Mucosa of rectum (tissue), 2 donors: ENCODE results near the gene FGFR4.

Experiments used
- H3K27ac ChIP-seq, 2 donors: one replicate each; pipeline ENCODE4 v1.7.0; 2013; ENCODE audit warnings: inconsistent platforms in 2 of 2, low read depth in 2 of 2, low read length in 2 of 2
- H3K27me3 ChIP-seq, 2 donors: one replicate each; pipeline ENCODE4 v1.7.0; 2013; ENCODE audit warnings: low read length in 2 of 2; ENCODE audit not compliant: control insufficient read depth in 2 of 2, insufficient read depth in 2 of 2
- H3K36me3 ChIP-seq, 2 donors: one replicate each; pipeline ENCODE4 v1.7.0; 2013; ENCODE audit warnings: low read length in 2 of 2; ENCODE audit not compliant: control insufficient read depth in 2 of 2, insufficient read depth in 2 of 2
- H3K4me1 ChIP-seq, 2 donors: one replicate each; pipeline ENCODE4 v1.7.0; 2013; ENCODE audit warnings: low read length in 2 of 2, mild to moderate bottlenecking in 1 of 2; ENCODE audit not compliant: control insufficient read depth in 2 of 2, insufficient read depth in 2 of 2
- H3K4me3 ChIP-seq, 2 donors: one replicate each; pipeline ENCODE4 v1.7.0; 2013; ENCODE audit warnings: low read length in 2 of 2
- H3K9ac ChIP-seq, 2 donors: one replicate each; pipeline ENCODE4 v1.7.0; 2013; ENCODE audit warnings: low read length in 2 of 2, low read depth in 1 of 2, mild to moderate bottlenecking in 1 of 2
- H3K9me3 ChIP-seq, 2 donors: one replicate each; pipeline ENCODE4 v1.7.0; 2013; ENCODE audit warnings: low read length in 2 of 2; ENCODE audit not compliant: control insufficient read depth in 2 of 2
- donor health status: healthy.
- donor health status: Normal muscosa, but diverticular disease.

The FGFR4 gene

DNA sequence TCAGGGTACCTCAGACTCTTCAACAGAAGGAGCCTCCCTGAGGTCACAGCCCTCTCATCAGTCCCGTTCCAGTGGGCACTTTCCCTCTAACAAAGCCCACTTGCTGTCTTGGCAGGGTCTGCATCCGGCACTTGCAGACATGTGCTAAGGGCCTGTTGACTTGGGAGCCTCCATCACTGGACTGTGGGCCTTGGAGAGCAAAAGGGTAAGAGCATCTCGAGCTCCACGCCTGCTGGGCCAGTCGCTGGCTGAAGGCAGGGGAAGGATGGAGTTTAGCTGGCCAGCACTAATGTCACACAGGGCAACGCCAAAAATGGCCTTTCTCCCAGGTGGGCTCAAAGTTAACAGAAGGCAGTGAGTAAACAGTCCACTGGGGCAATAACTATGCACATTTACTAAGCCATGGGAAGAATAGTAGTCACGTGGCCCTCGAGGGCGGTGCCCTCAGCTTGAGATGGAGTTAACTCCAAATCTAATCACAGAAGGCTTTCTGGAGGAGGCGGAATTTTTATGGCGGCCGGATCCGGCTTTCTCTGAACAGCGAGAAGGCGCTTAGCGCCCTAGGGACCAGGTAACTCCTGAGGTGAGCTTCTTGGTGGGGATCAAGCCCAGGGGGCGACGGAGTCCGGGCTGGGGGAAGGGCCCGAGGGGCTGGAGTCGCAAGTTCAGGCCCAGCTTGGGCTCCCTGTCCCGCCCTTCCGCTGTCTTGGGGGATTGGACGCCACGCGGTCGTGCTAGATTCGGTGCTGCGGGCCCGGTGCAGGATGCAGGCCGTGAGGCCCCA lies 44.8 kb downstream of the FGFR4 start:
- no peak overlapping the region for H3K27ac ChIP-seq
- H3K27me3 ChIP-seq = no peaks in the 10 kb centered on the region
- H3K9me3 ChIP-seq = no peaks in the 10 kb centered on the region
- H3K36me3 ChIP-seq = peaks cover 0 to 2% of the 10 kb centered on the region in 2 donors
- peaks cover 15 to 20% of the 10 kb centered on the region in 2 donors for H3K4me1 ChIP-seq
- H3K4me3 ChIP-seq = no peak overlapping the region
- H3K9ac ChIP-seq = no peak overlapping the region

DNA sequence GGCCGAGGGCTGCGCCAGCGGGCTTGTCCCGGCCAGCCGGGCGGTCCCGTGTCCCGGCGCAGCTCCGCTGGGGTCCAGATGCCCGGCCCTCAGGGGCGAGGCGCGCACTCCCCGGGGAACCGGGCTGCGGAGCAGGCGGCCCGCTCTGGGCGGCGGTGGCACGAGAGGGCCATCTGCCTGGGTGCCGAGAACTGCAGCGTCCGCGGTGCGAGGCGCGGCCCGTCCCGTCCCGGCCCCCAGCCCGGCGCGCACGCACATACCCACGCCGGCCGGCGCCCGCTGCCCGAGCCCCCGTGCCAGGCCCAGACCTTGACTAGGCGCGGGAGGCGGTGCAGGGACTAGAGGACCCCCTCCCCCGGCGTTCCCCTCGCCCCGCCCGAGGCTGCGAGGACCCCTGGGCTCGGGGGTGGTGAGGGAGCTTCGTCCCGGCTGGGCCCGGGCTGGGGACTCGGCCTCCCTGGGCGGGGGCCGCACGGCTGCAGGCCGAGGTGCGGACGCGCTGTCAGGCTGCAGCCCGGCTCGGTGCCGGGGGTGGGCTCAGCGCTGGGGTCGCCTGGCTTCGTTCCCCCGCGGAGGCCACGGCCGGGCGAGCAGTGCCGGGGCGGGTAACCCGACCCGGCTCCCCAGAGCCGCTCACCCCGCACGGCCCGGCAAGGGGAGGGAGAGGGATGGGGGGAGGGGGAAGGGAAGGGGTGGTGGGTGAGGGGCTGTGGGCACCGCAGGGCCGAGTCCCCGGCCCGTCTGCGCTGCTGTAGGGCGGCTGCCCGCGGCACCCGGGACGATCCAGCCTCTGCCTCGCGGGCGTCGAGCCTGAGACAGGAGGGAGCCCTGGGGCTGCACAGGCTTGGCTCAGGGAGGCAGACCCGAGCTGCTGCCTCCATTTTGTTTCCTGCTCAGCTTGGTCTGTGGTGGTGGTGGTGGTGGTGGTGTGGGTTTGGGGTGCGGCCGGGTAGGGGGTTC lies 45.7 kb downstream of the FGFR4 start:
- Histone ChIP-seq H3K36me3 (peaks cover 0 to 2% of the 10 kb centered on the region in 2 donors), H3K4me1 (peaks cover 15 to 25% of the 10 kb centered on the region in 2 donors), H3K9ac (peak overlapping the region in 1 of 2 donors; percentile 80), H3K9me3 (no peaks in the 10 kb centered on the region), H3K27ac (peak overlapping the region; percentile 80 to 85), H3K4me3 (peak overlapping the region; percentile 59 to 76), H3K27me3 (no peaks in the 10 kb centered on the region)

GRCh38 chr5:177133096-177133852 lies 46.6 kb downstream of the FGFR4 start, which contains the start of gene NSD1:
NSD1 (plus strand) TSS chr5:177133773; CDS start chr5:177135104, 1,331 bp downstream.
- Histone ChIP-seq H3K36me3 (peaks cover 2 to 3% of the 10 kb centered on the region in 2 donors), H3K4me3 (peak within 1 kb of the TSS; percentile 73 to 76), H3K4me1 (peaks cover 15 to 25% of the 10 kb centered on the region in 2 donors), H3K27me3 (no peaks in the 10 kb centered on the region), H3K9me3 (no peaks in the 10 kb centered on the region), H3K9ac (peak within 1 kb of the TSS; percentile 80 to 89), H3K27ac (peak within 1 kb of the TSS; percentile 80 to 85)

GRCh38 chr5:177133853-177134696 lies 47.4 kb downstream of the FGFR4 start:
- Histone ChIP-seq H3K36me3 (peaks cover 2 to 3% of the 10 kb centered on the region in 2 donors), H3K27ac (peak overlapping the region; percentile 75 to 85), H3K9me3 (no peaks in the 10 kb centered on the region), H3K4me1 (peaks cover 15 to 25% of the 10 kb centered on the region in 2 donors), H3K4me3 (peak overlapping the region; percentile 73 to 76), H3K27me3 (no peaks in the 10 kb centered on the region), H3K9ac (peak overlapping the region; percentile 80 to 89)

DNA sequence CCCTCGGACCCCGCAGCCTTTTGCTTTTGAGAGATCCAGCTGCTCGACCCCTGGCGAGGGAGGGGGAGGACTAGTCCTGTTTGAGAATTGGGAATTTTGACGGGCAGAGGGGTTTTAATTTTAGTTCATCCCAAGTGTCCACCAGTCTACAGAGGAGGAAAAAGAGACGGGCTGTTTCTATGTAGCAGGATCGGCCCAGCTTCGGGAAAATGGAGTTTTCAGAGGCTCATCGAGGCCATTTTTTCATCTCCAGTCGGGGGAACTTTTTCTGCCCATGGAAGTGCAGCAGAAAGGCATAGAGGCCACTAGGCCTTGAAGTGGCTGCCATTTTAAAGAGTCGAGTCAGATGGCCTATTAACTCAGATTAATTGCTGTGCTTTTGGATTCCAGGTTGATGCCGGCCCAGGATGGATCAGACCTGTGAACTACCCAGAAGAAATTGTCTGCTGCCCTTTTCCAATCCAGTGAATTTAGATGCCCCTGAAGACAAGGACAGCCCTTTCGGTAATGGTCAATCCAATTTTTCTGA lies 48.0 kb downstream of the FGFR4 start:
- peaks cover 15 to 25% of the 10 kb centered on the region in 2 donors for H3K4me1 ChIP-seq
- H3K27ac ChIP-seq = peak overlapping the region; percentile 75 to 85
- peak overlapping the region; percentile 80 to 89 for H3K9ac ChIP-seq
- H3K9me3 ChIP-seq = no peaks in the 10 kb centered on the region
- H3K4me3 ChIP-seq = peak overlapping the region; percentile 73 to 76
- peaks cover 2 to 3% of the 10 kb centered on the region in 2 donors for H3K36me3 ChIP-seq
- H3K27me3 ChIP-seq = no peaks in the 10 kb centered on the region

DNA sequence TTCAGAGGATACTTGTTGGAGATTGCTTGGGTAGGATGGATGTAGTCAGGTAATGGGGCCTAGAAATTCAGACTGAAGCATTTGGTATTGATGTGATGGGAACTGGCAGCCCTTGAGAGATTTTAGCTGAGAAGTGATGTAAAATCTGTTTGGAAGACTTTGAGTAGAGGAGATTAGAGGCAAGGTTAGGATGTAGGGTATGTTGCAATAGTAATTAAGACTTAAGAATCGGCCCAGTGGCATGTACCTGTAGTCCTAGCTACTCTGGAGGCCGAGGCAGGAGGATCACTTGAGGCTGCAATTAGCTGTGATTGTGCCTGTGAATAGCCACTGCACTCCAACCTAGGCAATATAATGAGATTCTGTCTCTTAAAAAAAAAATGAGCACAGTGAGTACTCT lies 53.6 kb downstream of the FGFR4 start:
- H3K27ac ChIP-seq = no peak overlapping the region
- H3K36me3 ChIP-seq = peaks cover 24 to 28% of the 10 kb centered on the region in 2 donors
- H3K4me1 ChIP-seq = peaks cover 9 to 17% of the 10 kb centered on the region in 2 donors
- H3K9me3 ChIP-seq = no peaks in the 10 kb centered on the region
- no peaks in the 10 kb centered on the region for H3K27me3 ChIP-seq
- H3K9ac ChIP-seq = no peak overlapping the region
- H3K4me3 ChIP-seq = no peak overlapping the region

DNA sequence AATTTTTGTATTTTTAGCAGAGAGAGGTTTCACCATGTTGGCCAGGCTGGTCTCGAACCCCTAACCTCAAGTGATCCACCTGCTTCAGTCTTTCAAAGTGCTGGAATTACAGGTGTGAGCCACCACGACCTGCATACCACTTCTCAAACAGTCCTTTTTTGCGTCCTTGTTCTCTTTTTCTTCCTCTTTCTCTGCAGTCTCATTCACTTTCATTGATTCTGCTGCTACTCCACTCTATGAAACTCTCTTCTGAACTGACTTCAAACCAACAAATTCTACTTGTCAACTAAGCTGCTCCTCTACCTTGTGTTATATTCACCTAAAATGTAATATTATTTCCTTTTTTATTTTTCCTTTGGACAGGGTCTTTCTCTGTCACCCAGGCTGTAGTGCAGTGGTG lies 54.8 kb downstream of the FGFR4 start:
- peaks cover 0 to 7% of the 10 kb centered on the region in 2 donors for H3K4me1 ChIP-seq
- peaks cover 23 to 28% of the 10 kb centered on the region in 2 donors for H3K36me3 ChIP-seq
- H3K4me3 ChIP-seq = no peak overlapping the region
- H3K9me3 ChIP-seq = no peaks in the 10 kb centered on the region
- H3K27me3 ChIP-seq = no peaks in the 10 kb centered on the region
- H3K9ac ChIP-seq = no peak overlapping the region
- H3K27ac ChIP-seq = no peak overlapping the region

- H3K4me1 ChIP-seq = peaks cover 0 to 2% of the 10 kb centered on the region in 2 donors
- no peak overlapping the region for H3K9ac ChIP-seq
Observed at GRCh38 chr5:177142098-177142611, 55.4 kb downstream of the FGFR4 start.

More at GRCh38 chr5:177142098-177142611, 55.4 kb downstream of the FGFR4 start:
- peaks cover 25 to 33% of the 10 kb centered on the region in 2 donors for H3K36me3 ChIP-seq
- H3K27ac ChIP-seq = no peak overlapping the region
- no peaks in the 10 kb centered on the region for H3K9me3 ChIP-seq
- H3K27me3 ChIP-seq = no peaks in the 10 kb centered on the region
- no peak overlapping the region for H3K4me3 ChIP-seq
